KOPT-K1 (cell line): ENCODE data around the gene KCNIP4.

Source experiments
- H3K27ac ChIP-seq: fragments of 200-600 bp; sonication (generic); 2 replicates; pipeline ENCODE4 v1.5.1; 2016; ENCODE audit warnings: antibody characterized with exemption, mild to moderate bottlenecking, low read depth, low read length; ENCODE audit not compliant: poor library complexity, severe bottlenecking
- H3K36me3 ChIP-seq: fragments of 200-600 bp; sonication (generic); 2 replicates; pipeline ENCODE4 v1.5.1; 2017; ENCODE audit warnings: antibody characterized with exemption, mild to moderate bottlenecking, low read length, moderate library complexity; ENCODE audit not compliant: insufficient read depth
- H3K9me3 ChIP-seq: fragments of 200-600 bp; sonication (generic); 2 replicates; pipeline ENCODE4 v1.5.1; 2017; ENCODE audit warnings: antibody characterized with exemption, low read length, mild to moderate bottlenecking; ENCODE audit not compliant: insufficient read depth, poor library complexity, severe bottlenecking

KCNIP4 gene

GRCh38 chr4:21226637-21227538 lies 721.7 kb downstream of the KCNIP4 start:
- no peaks in the 10 kb centered on the region for H3K9me3 ChIP-seq
- H3K36me3 ChIP-seq = no peaks in the 10 kb centered on the region
- H3K27ac ChIP-seq = no peak overlapping the region

GRCh38 chr4:21211846-21212245 lies 736.7 kb downstream of the KCNIP4 start:
- Histone ChIP-seq H3K27ac (no peak overlapping the region), H3K9me3 (no peaks in the 10 kb centered on the region), H3K36me3 (no peaks in the 10 kb centered on the region)

GRCh38 chr4:21209860-21210259 lies 738.7 kb downstream of the KCNIP4 start:
- Histone ChIP-seq H3K36me3 (no peaks in the 10 kb centered on the region), H3K27ac (no peak overlapping the region), H3K9me3 (no peaks in the 10 kb centered on the region)

DNA sequence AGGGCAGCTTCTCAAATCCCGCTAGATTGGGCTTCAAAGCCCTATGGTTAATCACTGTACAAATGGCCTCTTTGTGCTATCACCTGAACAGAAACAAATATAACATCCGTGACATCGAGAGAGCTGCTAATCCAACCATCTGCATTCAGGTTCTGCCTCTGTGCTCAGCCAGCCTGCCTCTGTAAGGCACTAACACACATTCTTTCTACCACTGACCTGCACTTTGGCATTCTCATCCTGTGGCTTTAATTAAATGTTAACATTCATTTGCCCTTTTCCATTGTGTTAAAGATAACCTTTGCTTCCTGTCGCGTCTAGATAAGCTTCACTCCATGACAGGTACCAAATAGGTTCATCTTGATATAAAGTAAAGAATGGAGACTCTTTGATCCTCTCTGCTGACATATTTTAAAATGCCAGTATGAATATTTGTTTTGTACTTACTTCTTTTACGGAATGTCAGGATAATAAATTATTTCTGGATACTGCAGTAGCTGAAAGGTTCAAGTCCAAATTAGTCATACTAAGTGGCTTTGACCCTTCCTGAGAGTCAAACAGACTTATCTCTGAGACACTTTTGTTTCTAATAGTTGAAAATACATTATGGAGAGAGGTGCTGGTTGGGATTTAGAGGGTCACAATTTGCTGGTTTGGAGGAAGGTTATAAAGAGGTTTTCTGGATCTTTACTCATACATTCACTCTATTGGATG lies 742.6 kb downstream of the KCNIP4 start:
- Histone ChIP-seq H3K27ac (no peak overlapping the region), H3K36me3 (no peaks in the 10 kb centered on the region), H3K9me3 (no peaks in the 10 kb centered on the region)

- Histone ChIP-seq H3K27ac (no peak overlapping the region), H3K9me3 (no peaks in the 10 kb centered on the region), H3K36me3 (no peaks in the 10 kb centered on the region)
These were observed 745.2 kb downstream of the KCNIP4 start for GRCh38 chr4:21203416-21203815.

GRCh38 chr4:21202959-21203358 lies 745.6 kb downstream of the KCNIP4 start:
- Histone ChIP-seq H3K36me3 (no peaks in the 10 kb centered on the region), H3K27ac (no peak overlapping the region), H3K9me3 (no peaks in the 10 kb centered on the region)

- Histone ChIP-seq H3K36me3 (no peaks in the 10 kb centered on the region), H3K9me3 (no peaks in the 10 kb centered on the region), H3K27ac (no peak overlapping the region)
These were observed 749.9 kb downstream of the KCNIP4 start for GRCh38 chr4:21198683-21199082.

- no peak overlapping the region for H3K27ac ChIP-seq
- no peaks in the 10 kb centered on the region for H3K9me3 ChIP-seq
- no peaks in the 10 kb centered on the region for H3K36me3 ChIP-seq
These were observed 752.9 kb downstream of the KCNIP4 start for GRCh38 chr4:21195682-21196081.

DNA sequence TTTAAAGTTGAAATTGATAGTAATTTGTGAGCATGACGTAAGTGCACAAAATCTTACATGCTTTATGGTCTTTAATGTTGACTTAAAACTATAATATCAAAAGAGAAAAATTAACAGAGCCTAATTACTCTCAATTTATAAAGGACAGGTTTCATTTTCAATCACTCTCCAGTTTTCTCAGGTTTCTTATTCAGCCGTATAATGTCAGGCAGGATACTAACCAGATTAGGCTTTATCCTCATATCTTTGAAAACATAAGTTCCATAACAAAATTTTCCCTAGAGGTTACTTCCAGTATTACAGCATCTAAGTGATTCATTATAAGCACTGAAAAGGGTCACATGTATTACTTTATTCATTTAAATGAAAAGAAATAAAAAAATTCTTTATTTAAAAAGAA lies 756.2 kb downstream of the KCNIP4 start:
- Histone ChIP-seq H3K27ac (no peak overlapping the region), H3K9me3 (no peaks in the 10 kb centered on the region), H3K36me3 (no peaks in the 10 kb centered on the region)

DNA sequence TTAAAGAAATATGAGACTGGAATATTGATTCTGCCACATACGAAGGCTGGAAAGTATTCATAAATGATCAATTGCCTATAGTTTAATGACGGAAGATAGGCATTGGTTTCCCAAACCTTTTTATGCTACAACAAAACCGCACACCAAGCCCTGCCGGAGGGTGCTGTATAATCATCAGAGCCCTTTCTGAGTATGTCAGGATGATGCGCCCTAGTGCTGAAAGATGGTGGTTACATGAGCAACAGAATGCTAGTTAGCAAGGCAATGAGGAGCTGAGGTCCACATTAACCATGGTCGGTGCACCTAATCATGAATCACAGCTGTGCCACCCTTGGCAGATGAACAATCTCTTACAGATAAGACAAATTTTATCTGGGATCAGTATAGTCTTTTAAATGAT lies 757.3 kb downstream of the KCNIP4 start:
- H3K9me3 ChIP-seq = no peaks in the 10 kb centered on the region
- no peak overlapping the region for H3K27ac ChIP-seq
- H3K36me3 ChIP-seq = no peaks in the 10 kb centered on the region

DNA sequence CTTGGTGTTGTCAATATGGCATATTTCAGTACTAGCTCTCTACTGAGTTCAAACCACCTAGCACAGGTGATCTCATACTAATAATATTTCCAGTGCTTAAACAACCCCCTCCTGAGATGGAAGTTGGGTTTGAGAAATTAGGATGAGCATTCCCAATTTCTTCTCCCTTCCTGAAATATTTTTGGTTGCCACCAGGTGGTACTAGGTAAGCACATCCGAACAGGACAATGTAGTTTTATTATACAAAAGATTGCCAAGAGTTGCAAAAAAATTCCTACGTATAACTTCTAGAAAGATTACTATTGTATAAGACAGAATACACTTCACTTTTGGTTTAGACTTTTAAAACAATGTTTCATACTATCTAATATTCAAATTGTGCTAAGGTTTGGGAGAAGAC lies 763.8 kb downstream of the KCNIP4 start:
- Histone ChIP-seq H3K36me3 (no peaks in the 10 kb centered on the region), H3K9me3 (no peaks in the 10 kb centered on the region), H3K27ac (no peak overlapping the region)

DNA sequence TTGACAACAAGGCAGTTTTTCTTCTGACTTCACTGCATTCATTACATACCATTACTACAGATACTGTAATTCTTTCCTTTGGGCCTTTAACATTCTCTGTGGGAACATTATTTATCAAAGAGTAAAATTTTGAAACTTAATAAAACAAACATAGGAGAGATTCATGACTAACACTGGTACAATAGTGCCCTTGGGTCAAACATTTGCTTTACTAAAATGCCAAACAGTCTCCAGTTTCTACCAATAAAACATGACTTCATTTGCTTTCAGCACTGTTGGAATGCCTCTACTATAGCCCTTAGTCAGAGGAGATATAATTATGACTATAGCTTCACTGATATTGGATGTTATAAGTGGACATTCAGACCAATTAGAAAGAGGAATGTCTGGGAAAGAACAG lies 766.9 kb downstream of the KCNIP4 start:
- no peak overlapping the region for H3K27ac ChIP-seq
- H3K9me3 ChIP-seq = no peaks in the 10 kb centered on the region

GRCh38 chr4:21177871-21178270 lies 770.7 kb downstream of the KCNIP4 start:
- H3K27ac ChIP-seq = no peak overlapping the region
- H3K36me3 ChIP-seq = no peaks in the 10 kb centered on the region
- no peaks in the 10 kb centered on the region for H3K9me3 ChIP-seq

More for the DNA sequence above, 766.9 kb downstream of the KCNIP4 start:
- H3K36me3 ChIP-seq = no peaks in the 10 kb centered on the region

DNA sequence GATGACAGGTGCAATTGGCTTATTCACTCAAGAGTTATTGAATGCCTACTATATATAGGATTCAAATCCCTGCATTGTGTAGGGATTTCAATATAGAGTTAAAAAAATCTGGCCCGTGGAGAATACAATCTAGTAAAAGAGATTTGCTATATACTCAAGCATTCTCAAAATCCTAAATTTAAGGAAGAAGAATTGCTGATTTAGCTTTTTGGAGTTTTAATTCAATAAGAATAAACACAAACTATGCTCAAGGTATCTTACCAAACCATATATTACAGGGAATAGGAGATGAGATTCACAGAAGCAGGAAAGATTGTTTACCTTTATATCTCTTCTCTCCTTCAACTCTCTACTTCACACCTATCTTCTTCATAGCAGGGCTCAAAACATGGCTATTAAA lies 771.5 kb downstream of the KCNIP4 start:
- Histone ChIP-seq H3K9me3 (no peaks in the 10 kb centered on the region), H3K27ac (no peak overlapping the region), H3K36me3 (no peaks in the 10 kb centered on the region)

- no peaks in the 10 kb centered on the region for H3K9me3 ChIP-seq
- no peak overlapping the region for H3K27ac ChIP-seq
- H3K36me3 ChIP-seq = no peaks in the 10 kb centered on the region
These were observed 780.9 kb downstream of the KCNIP4 start for GRCh38 chr4:21167711-21168110.

GRCh38 chr4:21155367-21155766 lies 793.2 kb downstream of the KCNIP4 start:
- Histone ChIP-seq H3K36me3 (no peaks in the 10 kb centered on the region), H3K9me3 (no peaks in the 10 kb centered on the region), H3K27ac (no peak overlapping the region)
